NCI-H524 treated with DMSO at 0.1 percent for 48 hours (cell line): ENCODE measurements around the gene SPNS3.

Source experiments
- DNase-seq: peaks from one replicate; lab custom pipeline; 2025; lab: John Stamatoyannopoulos, UW

SPNS3 gene

DNA sequence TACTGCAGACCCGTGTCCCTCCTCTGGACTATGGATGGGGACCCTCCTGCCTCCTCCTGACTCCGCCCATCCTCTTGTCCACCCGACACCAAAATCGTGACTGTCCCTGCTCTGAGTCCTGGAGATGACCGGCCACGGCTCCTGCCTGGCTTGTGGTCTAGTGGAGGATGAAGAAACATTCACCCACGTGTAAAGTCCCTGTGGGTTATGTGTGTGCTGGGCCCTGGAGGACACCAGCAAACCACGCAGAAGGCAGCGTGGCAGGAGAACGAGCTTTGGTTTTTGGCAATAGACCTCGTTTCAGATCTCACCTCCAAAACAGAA lies 76.8 kb downstream of the SPNS3 start:
- no peak for DNase-seq

DNA sequence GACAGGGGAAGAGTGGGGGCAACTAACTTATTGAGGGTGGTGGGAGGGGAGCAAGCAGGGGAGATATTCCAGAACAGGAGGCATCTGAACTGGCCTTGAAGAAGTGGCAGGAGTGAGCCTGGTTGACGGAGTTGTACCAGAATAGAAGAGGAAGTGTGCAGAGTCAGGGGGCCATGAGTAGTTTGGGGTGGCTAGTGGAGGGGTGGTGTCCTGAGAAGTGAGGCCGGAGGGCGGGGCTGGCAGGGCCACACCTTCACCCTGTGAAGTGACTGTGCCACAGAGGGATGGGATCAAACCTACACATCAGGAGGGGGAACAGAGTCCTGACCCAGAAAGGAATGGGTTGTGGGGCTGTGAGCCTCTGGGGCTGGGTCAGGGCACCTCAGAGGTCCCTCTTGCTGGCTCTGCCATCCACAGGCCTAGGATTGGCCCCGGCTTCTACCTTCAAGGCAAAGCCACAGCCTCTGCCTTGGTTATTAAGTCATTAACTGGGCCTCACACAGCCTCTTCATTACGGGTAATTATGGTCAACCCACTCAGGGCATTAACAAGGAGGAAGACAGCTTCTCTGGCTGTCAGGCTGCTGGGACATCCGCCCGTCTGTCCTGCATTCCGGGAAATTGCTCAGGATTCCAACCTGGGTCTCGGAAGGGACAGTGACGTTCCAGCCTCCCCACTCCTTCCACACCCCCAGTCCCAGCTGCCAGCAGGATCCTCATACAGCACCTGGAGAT lies 77.6 kb downstream of the SPNS3 start:
- no peak for DNase-seq

DNA sequence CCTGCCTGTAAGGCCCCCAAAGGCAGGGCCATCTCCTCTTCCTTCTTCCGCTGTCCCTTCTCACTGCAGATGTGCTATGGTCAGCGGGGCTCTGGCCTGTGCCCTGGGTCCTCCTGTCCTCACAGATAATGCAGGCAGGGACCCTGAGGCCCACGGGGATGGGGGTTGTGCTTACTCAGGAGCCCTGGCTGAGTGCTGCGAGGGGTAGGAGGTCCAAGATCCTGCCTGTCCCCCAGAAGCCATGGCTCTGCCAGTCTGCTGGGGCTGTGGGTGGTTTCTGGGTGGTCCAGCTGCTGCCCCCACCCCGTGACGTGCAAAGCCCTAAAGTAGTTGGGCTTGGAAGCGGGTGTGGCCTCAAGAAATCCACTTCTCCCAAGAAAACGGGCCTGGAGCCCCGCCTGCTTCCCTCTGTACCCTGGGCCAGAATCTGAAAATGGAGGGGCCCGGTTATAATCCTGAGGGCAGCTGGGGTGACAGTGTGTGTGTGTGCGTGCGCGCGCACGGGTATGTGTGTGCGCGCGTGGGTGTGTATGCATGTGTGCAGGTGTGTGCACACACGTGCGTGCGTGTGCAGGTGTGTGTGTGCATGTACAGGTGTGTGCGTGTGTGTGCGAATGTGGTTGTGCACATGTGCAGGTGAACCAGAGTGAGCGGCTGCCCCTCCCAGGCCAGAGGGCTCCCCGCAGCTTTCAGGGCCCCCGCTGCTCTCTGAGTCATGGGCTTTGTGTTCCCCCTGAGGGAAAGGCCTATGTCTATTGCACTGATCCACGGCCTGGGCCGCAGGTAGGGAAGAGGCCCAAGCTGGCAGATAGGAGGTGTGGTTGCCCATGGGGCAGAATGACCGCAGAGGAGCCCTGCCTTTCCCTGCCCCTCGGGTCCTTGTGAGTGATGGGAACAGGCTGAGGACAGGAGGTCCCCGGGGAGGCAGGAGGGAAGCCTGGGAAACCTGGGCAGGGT lies 78.7 kb downstream of the SPNS3 start:
- no peak for DNase-seq

DNA sequence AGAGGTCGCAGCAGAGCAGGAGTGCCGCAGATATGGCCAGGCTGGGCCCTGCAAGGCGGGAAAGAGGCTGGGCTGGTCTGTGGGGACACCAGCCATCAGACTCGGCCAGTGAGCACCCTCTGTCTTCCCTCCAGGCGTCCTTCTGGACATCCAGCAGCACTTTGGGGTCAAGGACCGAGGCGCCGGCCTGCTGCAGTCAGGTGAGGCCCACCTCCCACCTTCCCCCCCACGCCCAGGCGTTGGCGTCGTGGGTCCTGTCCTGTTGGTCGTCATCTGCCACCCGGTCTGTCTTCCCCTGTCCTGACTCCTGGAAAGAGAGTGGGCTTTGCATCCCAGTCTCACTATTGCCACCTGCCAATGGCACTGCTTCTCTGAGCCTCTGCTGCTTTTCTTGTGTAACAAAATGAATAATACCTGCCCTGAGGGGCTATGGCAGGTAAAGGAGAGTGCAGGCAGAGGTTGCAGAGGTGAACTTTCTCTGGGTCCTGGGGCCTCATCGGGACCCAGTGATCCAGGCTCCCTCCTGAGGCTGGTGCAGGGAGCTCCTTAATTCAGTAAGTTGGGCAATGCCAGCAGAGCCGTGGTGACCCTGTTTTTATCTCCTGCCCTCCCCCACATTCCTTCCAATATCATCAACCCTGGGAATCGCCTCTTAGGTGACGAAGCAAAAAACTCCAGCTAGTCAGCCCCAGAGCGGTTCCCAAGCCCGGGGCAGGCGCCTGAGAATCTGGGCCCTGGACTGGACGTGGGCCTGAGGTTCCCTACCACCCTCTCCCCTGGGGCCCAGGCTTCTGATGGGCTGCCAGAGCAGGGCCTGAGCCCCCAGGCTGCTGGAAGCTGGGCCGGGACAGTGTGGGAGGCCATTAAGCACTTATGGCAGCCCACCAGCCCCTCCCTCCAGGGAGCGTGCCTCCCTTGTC lies 79.6 kb downstream of the SPNS3 start:
- DNase-seq = no peak

DNA sequence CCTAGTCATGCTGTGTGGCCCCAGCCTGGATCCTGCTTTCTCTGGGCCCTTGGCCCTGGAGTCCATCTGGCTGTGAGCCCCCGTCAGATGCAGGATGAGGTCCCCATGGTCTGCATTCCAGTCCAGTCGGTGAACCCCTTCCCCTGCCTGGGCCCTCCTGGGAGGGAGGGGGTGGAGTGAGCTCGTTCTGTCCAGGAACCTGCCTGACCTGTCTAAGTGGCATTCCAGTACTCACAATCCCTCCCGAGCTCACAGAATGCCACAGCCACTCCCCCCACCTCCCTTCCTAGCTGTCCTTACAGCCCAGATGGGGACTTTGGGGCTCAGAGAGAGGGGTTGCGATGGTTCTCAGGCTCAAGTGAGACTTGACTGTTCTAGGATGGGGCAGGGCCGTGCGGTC lies 80.5 kb downstream of the SPNS3 start:
- DNase-seq = no peak

DNA sequence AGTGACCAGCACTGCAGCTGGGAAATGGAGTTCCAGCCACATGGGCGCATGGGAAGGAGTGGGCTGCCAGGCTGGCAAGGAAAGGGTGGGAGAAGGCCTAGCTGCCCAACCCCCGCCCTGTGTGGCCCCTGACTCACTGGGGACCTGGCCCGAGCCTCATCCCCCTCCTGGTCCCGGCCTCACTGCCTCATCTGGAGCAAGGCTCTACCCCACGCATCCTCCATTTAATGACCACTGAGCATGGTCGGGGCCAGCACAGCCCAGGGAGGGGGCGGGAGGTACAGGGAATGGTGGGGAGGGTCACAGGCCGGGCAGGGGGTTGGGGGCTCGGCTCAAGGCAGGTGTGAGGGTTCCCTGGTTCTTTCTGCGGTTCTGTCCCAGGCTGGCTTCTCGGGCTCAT lies 81.0 kb downstream of the SPNS3 start:
- DNase-seq = no peak

DNA sequence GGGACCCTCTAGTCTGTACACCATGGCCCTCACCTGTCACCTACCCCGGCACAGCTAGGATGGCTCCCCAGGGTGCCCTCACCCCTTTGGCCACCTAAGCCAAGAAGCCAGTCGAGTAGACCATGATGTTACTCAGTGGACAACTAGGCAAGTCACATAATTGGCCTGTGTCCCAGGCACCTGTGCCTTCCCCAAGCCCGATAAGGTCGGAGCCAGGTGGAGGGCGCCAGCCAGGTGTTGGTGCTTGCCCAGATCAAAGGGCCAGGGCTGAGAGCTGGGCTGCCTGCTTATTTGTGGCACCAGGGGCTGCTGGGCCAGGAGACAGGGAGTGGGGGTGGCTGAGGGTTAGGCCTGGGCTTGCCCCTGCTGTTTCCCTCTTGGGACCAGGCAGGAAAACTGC lies 81.8 kb downstream of the SPNS3 start:
- no peak for DNase-seq

DNA sequence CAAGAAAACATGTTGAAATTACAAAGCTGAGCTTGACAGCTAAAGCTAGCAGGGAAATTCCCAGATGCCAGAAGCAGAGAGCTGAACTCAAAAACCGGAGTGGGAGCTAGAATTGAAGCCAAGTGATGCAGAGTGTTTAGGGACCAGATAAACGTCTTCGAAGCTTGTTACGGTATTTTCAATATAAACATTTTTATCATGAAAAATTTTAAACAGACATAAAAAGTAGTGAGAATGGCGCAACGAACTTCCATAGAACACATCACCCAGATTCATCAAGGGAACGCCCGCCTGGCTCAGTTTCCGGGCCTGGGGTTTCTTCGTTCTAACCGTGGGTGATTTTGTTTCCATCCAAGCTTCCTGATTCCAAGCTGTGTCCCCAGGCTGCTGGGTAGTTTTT lies 83.0 kb downstream of the SPNS3 start:
- no peak for DNase-seq

DNA sequence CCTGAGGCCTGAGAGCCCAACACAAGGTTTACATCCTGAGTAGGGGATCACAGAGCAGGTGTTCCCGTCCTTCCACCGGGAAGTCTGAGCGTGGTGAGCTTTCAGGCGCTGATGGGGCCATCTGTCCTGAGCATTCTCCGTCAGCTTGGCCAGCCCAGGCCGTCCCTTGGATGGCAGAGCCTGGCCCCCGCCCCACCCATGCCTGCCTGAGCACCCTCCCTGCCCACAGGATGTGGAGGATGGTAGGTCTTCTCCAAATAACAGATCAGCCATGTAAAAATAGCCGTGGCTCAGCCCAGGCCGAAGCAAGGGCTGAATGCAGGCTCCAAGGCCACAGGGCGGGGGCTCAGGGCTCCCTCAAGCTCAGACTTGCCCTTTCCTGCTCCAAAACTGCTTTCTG lies 85.2 kb downstream of the SPNS3 start:
- no peak for DNase-seq

DNA sequence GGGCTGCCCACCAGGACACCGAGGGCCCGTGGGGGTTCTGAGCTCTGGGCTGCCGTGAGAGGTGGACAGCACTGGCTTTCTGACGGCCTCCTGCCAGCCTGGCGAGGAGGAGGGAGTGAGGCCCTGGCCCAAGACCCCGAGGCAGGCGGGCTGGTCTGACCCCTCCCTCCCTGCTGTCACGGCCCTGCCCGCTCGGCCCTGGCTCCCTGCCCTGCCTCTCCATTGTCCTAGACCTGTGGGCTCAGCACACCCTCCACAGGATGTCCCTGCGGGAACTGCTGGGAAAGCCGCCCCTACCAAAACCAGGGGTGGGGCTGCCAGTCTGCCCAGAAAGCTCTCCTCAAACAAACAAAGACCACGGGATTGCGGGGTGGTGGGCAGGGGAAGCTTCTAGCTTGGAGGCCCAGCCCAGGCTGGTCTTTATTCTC lies 85.6 kb downstream of the SPNS3 start:
- no peak for DNase-seq

DNA sequence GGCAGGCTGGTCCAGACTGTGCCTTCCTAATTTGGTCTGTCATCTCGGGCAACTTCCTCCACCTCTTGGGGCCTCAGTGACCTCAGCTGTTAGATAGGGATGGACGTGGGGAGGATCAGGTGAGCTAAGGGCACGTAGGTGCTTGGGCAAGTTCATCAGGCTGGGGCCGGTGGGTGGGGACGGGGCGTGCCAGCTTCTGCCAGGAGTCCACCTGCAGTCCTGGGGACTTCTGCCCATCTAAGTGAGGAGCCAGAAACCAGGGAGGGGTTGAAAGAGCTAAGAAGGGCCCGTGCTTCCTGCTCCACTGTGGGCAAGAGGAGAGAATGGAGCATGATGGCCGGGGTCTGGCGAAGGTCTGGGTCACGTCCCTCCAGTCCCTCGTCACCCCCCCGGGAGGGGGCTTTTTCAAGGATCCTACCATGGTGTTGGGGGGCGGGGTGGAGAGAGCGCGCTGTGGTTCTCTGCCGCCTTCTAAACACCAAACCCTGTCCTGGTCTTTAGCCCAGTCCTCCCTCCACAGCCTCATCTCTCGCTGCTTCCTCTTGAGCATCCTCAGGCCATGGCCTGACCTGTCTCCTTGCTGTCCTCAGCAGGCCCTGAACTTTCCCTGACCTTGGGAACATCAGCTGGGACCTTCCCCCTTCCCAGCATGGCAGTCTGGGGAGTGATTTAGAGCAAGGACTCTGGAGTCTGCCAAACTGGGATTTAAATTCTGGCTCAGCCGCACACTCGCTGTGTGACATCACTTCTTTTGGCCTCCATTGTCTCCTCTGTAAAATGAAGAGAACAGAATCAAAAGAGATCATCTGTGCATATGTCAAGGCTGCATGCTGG lies 86.5 kb downstream of the SPNS3 start:
- no peak for DNase-seq

DNA sequence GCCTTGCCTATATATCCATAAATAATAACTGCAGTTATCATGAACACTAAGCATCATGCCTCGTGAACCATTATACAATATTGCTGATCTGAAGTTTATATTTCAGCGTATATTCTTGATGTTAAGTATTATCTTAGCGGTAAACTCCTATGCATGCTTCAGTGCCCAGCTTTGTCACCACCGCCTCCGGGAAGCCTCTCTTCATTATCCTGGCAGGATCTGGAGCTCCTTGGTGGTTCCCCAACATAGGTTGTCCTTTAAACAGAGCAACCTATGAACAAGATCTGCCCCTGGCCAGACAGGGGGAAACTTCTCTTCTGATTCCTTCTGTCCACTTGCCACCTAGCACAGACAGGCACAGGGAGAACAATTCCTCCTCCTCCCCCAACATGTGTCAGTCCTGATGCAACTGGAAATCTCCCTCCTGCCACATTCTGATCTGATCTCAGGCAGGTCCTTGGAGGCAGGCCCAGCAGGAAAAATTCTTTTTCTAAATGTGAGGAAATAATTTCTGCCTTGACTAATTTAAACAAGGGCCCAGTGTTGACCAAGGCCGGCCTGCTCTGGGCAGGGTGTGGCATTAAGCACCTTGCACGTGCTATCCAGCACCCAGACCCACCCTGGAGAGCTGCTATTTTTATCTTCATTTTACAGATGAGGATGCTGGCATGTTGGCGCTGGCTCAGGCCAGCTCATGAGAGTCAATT lies 87.3 kb downstream of the SPNS3 start:
- DNase-seq = no peak

DNA sequence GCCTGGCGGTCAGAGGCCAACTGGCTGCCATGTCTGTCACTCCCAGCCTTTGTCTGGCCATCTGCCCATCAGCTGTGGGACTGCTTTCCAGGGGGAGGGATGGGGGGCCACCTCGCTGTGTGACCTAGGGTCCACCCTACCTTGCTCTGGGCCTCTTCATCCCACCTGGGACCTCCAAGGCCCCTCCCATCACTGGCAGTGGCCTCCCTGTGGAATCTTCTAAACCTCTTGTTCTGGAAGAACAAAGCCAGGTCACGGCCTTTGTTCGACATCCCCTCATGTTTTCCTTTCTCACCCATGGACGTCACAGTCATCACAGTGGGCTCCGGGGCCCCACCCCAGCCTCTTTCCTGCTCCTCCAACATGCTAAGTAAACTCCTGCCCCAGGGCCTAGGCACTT lies 88.9 kb downstream of the SPNS3 start:
- no peak for DNase-seq

DNA sequence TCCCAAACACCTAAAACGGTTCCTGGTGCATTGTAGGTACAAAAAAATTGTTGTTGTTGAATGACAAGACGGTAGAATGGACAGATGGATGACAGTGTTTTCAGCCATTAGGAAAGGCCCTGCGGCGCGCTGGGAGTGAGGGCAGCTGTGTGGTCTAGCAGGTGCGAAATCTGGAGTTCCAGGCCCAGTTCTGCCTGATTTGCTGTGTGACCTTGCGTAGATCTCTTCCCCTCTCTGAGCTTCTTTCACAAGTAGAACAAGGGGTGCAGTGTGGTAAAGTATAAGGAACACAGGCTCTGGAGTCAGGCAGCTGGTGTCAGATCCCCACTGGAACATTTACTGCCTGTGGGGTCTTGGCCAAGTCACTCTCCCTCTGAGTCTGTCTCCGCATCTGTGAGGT lies 90.2 kb downstream of the SPNS3 start:
- DNase-seq = no peak

DNA sequence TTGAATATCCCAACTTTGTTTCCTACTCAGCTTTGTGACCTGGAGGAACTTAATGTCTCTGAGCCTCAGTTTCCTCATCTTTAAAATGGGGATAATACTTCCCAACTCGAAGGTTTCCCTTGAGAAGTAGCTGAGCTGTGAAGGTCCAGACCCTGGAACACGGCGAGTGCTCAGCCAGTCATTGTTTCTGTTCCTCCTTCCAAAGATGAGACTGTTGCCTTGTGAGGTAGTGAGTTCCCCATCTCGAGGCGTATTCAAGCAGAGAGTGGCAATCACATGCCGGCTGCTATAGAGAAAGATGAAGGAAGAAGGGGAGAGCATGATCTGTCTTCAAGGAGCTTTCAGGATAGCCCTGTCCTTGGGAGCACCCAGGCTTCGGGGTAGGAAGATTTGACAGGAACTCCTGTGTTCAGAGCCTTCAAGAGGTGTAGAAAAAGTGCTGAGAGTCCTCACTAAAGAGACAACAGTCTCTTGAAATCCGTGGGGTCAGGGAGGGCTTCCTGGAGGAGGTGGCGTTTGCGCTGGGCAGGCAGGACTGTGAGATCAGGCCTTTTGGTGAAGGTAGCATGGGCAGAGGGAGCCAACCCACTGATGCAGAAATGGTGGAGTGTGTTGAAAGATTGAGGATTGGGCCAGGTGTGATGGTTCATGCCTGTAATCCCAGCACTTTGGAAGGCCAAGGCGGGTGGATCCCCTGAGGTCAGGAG lies 92.1 kb downstream of the SPNS3 start:
- no peak for DNase-seq

DNA sequence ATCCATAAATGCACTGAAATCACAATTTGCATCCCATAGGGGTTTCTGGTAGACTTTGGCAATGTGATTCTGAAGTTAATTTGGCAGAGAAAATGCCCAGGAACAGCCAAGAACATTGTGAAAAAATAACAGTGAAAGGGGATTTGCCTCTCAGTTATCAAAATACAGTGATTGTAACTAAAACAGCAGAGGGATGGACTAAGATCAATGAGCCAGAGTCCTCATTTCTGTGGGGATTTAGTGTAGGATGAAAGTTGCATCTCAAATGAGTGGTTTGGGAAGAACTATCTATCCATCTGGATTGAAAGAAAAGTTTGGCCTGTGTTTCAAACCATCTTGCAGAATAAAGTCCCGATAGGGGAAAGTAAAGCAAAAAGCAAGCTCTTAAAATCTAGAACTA lies 93.4 kb downstream of the SPNS3 start:
- DNase-seq = no peak

DNA sequence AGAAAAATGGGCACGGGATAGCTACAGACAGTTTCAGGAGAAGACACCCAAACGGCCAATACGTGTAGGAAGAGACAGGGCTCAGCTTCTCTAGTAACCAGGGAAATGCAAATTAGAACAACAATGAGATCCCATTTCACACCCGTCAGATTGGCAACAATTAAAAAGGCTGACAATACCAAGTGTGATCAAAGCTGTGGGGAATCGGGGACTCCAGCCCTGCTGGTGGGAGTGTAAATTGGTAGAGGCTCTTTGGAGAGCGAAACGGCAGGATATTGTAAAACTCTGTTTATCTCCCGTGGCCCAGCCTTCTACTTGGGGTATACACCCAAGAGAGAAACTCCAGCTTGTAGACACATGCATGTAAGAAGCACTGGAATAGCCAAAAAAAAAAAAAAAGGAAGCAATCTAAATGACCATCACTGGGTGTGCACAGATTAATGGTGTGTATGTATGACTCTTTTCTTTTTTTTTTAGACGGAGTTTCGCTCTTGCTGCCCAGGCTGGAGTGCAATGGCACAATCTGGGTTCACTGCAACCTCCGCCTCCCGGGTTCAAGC lies 93.9 kb downstream of the SPNS3 start:
- DNase-seq = no peak

DNA sequence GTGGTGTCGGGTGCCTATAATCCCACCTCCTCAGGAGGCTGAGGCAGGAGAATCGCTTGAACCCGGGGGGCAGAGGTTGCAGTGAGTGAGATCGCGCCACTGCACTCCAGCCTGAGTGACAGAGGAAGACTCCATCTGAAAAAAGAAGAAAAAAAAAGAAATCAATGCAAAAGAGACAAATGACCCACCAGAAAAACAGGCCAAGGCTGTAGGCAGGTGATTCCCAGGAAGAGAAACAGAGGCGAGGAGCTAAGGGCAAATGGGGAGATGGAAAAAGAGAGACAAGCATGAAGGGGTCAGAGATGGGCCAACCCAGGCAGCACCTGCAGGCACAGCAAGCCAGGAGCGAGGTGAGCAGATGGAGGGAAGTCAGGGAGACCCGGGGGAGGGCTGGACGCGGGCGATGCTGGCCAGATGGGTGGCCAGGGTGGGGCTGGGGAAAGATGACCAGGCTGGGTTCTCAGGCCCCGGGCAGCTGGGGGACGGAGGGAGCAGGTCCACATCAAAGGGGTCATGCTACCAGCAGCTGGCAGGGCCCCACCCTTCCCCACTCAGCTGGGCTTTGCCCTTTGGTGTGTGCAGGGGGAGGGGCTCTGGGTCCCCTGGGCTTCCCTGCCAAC lies 95.9 kb downstream of the SPNS3 start:
- no peak for DNase-seq
